GM20000 (cell line): ENCODE data around the gene C1orf94.

Experiments
- DNase-seq: peaks from one replicate; pipeline ENCODE4 v3.0.0; 2012; ENCODE audit warnings: low spot score
- CTCF ChIP-seq: IDR thresholded peaks from 2 replicates; pipeline ENCODE4 v1.5.1; 2012; ENCODE audit warnings: mild to moderate bottlenecking, control low read depth; ENCODE audit errors: extremely low read depth, missing control alignments

The C1orf94 gene

GRCh38 chr1:34262921-34263320, 86.2 kb downstream of the C1orf94 start:
- DNase-seq, result no peak
- TF ChIP-seq CTCF, result no peak

GRCh38 chr1:34263406-34263805, 86.7 kb downstream of the C1orf94 start:
- DNase-seq, result no peak
- TF ChIP-seq CTCF, result no peak

- no peak for TF ChIP-seq CTCF
- DNase-seq, result no peak
Measured at GRCh38 chr1:34265396-34265795, 88.7 kb downstream of the C1orf94 start.

- DNase-seq, result no peak
Measured at GRCh38 chr1:34266127-34266951, 89.6 kb downstream of the C1orf94 start.

GRCh38 chr1:34267326-34267725, 90.6 kb downstream of the C1orf94 start:
- DNase-seq, result no peak

More at GRCh38 chr1:34266127-34266951, 89.6 kb downstream of the C1orf94 start:
- no peak for TF ChIP-seq CTCF

GRCh38 chr1:34268311-34268954, 91.7 kb downstream of the C1orf94 start:
- no peak for TF ChIP-seq CTCF
- DNase-seq, result no peak

More at GRCh38 chr1:34267326-34267725, 90.6 kb downstream of the C1orf94 start:
- no peak for TF ChIP-seq CTCF
